Epithelial cell of esophagus (primary cell): ENCODE measurements around the gene IL4I1.

ENCODE experiments used
- DNase-seq: peaks from one replicate; pipeline ENCODE4 v3.0.0; 2010; ENCODE audit warnings: low read depth
- H3K4me3 ChIP-seq: 2 replicates; pipeline ENCODE4 v1.5.1; 2011; ENCODE audit warnings: mild to moderate bottlenecking, low read length, control low read depth
- TF ChIP-seq, protein P1 (sequence below): IDR thresholded peaks from 2 replicates; pipeline ENCODE4 v1.5.1; 2011; ENCODE audit warnings: low read depth, mild to moderate bottlenecking, low read length, control low read depth, inconsistent platforms; ENCODE audit not compliant: insufficient read depth; ENCODE audit errors: missing control alignments

Gene IL4I1

DNA sequence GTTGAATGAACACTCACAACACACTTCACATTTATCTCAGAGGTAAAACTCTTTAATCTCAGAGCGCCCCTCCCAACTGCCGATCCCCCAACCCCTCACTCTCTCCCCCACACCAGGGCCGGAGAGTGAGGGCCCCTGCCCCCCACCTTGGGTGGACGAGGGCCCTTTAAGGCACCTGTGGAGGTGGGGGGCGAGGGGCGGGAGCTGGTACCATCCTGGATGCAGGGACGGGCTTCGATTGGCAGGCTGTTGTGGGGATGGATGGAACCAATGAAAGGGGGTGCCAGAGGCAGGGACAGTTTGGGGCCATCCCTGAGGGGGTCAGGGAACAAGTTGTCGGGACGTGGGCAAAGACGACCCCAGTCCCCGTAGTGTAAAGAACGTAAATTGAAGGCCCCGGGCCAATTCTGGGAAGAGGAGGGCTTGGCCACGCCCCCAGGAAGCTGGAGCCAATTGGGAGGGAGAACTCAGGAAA, 27.6 kb downstream of the IL4I1 start:
- TF ChIP-seq, protein P1, sequence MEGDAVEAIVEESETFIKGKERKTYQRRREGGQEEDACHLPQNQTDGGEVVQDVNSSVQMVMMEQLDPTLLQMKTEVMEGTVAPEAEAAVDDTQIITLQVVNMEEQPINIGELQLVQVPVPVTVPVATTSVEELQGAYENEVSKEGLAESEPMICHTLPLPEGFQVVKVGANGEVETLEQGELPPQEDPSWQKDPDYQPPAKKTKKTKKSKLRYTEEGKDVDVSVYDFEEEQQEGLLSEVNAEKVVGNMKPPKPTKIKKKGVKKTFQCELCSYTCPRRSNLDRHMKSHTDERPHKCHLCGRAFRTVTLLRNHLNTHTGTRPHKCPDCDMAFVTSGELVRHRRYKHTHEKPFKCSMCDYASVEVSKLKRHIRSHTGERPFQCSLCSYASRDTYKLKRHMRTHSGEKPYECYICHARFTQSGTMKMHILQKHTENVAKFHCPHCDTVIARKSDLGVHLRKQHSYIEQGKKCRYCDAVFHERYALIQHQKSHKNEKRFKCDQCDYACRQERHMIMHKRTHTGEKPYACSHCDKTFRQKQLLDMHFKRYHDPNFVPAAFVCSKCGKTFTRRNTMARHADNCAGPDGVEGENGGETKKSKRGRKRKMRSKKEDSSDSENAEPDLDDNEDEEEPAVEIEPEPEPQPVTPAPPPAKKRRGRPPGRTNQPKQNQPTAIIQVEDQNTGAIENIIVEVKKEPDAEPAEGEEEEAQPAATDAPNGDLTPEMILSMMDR, result no peak
- peak overlapping the region; percentile 52 for H3K4me3 ChIP-seq
- no peak for DNase-seq

DNA sequence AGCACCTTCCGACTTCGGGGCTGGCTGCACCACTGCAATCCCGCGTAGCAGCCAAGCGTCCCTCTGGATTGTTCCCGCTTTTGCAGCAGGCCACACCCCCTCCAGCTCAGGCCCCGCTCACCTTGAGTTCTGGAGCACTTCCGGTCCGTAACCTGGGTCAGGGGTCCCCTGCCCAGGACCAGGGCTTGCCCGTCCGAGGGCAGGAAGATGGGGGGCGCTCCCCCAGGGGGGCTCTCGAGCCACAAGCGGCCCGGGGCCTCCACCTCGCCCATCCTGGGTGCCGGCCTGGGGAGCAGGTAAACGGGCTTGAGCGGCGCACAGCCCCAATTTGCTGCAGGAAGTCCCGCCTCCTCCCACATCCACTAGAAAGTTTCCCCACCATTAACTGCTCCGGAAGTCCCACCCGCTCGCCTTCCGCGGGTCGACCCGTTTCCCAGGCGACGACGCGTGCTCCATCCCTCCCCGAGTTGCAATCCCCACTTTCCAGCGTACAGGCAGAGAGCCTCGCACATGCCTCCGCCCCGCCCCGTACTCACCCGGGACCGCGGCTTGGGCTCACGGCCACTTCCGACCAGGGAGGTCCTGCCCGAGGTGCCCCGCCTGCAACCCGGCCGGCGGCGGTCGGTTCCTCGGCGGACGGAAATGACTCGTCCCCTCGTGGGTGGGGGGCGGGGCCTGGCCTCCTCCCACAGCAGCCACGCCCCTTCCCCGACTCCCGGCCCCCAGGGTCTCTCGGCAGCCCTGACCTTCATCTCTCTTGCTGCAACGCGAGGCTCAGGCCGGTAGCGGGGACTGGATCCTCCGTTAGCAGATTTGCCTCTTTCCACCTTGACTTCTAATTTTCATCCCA, 29.5 kb downstream of the IL4I1 start, which contains the start of gene PNKP:
PNKP (minus strand) TSS at position 644 of the 850 bp plus-strand sequence; CDS start at position 272, 372 bp downstream.
- TF ChIP-seq, protein P1, result no peak
- peak; percentile 91 for DNase-seq
- H3K4me3 ChIP-seq, result peak within 1 kb of the TSS; percentile 80

GRCh38 chr19:49864890-49865289, 31.8 kb downstream of the IL4I1 start:
- no peak overlapping the region for H3K4me3 ChIP-seq
- TF ChIP-seq, protein P1, result no peak
- no peak for DNase-seq

GRCh38 chr19:49863935-49864320, 32.8 kb downstream of the IL4I1 start:
- TF ChIP-seq, protein P1, result no peak
- no peak for DNase-seq
- H3K4me3 ChIP-seq, result no peak overlapping the region

GRCh38 chr19:49863254-49863934, 33.3 kb downstream of the IL4I1 start:
- DNase-seq, result no peak
- no peak overlapping the region for H3K4me3 ChIP-seq
- TF ChIP-seq, protein P1, result no peak

- no peak overlapping the region for H3K4me3 ChIP-seq
- TF ChIP-seq, protein P1, result peak; percentile 20
- no peak for DNase-seq
Measured at GRCh38 chr19:49862391-49863253, 34.1 kb downstream of the IL4I1 start.
